Activated CD8-positive, alpha-beta memory T cell treated with anti-CD3 and anti-CD28 coated beads, Interleukin-2, amount 50 U/mL, for 4 hours (primary cell): Measurements from ENCODE around the gene CD44.

Experiments
- DNase-seq: peaks from one replicate; pipeline ENCODE4 v3.0.0-alpha.2; 2020

Gene CD44

DNA sequence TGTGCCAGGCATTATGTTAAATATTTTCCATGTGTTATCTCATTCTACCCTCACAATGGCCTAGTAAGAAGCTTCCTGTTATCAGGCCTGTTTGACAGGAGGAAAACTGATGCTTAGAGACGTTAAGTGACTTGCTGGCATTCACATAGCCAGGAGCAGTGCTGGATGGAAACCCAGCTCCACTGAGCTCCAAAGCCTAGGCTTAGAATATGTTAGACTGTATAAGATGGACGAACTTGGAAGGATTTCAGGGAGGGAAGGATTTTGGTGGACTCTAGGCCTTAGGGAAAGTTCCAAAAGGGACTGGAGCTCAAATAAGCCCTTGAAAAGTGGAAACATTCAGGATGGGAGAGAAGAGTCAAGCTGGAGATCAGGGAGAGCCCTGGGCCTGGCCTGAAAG, 2.1 kb downstream of the CD44 start:
- DNase-seq, result no peak

DNA sequence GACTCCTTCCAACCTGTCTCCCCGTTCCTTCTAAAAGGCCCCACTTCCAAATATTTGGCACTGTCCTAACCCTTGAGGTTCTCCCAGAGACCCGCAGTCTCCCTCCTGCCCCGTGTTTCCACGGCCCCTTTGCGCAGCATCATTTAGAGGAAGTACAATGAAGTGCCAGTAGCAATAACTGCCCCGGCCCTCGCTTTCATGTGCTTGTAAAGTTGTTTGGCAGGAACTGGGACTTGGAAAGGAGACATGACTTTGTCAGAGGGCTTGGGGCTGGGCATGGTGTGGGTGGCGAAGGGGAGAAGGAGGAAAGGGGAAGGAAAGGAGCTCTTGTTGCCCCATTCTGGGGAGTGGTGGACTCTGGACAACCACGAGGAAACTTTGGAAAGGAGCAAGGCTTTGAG, 2.6 kb downstream of the CD44 start:
- DNase-seq, result no peak

DNA sequence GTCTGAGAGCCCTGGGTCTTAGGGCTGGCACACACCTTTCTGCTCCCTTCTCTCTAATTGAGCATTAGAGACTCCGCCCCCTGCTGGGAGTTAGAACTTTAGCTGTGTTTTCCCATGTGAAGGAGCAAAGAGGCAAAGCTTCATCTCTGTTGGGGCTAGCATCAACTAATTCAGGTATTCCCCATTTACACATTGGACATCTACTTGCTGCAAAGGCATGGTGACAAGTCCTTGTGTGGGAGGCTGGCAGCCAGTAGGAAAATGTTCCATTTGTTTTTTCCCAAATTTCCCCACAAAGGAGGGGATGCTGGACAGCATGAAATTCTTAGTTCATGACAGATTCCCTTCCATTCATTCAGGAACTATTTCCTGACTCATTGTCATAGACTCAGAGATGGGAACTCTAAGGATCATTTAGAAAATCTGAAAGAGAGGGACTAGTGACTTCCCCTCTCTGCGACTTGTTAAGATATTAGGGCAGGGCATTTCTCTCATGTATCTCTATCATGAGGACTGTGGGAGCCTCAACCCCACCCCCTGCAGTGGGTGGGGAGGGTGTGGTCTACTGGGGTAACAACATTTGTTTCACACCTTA, 3.6 kb downstream of the CD44 start:
- peak; percentile 68 for DNase-seq

DNA sequence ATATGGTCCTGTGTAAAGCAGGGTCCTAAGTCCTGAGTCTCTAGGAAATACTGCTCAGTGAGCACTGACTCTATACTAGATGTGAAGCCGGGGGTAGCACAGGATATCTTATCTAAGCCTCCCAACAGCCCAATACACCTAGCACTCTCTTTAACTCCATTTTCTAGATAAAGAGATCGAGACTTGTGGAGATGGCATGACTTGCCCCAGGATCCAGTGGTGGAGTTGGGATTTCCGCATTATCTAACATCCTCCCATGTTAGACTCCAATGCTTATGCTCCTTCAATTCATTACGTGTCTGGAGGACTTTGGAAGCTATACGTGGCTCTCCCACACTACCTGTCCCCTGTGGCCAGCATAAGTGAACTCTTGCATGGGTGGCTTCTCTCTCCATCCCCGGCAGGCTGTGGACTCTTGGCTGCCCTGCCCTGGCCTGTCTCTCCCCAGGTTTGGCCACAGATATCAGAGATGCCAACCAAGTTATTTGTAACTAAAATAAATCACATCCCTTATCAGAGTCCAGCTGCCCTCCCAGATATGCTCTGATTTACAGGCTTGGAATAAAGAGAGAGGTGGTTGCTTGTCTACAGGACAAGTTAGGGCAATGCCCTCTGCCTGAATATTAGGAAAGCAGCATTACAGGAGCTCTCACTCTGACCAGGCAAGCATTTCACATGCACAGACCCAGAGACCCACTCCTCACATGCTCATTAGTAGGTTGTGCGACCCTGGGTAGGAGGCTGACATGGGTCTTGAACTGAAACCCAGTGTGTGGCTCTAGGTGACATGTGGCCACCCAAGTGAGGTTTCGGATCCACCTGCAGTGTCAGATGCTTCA, 4.5 kb downstream of the CD44 start:
- DNase-seq, result no peak

DNA sequence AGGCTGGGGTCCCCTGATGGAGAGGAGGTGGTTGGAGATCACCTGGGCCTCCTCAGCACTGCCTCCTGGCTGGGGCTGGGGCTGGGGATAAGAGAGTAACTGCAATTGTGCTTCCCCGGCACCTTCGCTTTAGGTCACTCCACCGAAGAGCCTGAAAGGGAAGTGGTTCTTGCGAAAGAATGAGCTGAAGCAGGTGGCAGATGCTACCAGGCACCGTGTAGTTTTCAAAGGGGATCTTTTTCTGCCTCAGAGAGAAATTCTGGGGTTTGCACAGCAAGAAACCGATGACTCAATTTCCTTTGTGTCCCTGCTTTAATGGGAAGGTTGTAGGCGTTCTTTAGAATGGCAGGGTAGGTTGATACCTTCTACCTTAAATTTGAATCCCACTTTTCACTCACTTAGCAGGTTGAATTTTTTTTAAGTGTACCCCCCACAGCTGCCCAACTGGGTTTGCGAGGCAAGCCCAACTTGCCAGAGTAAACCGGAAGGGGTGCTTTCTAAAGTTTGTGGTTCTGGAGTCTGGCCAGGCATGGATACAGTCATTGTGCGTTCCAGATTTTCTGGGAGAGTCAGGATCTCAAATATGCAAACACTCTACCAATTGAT, 5.3 kb downstream of the CD44 start:
- peak; percentile 55 for DNase-seq

DNA sequence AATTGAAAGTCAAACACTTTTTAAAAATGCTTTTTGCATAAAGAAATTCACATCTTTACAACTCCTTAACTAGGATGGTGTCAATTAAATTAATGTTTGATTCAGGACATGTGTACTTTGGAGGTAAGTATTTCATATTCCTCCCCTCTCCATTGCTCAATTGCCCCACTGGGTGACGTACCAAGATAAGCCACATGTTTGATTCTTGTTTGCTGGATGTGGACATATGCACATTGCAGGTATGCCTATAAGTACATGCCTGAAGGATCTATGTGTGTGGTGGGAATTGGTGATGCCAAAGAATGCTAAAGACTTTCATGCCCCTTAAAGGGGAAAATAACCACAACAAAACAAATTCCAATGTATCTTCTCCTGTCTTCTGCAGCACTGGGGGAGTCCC, 5.8 kb downstream of the CD44 start:
- DNase-seq, result no peak

DNA sequence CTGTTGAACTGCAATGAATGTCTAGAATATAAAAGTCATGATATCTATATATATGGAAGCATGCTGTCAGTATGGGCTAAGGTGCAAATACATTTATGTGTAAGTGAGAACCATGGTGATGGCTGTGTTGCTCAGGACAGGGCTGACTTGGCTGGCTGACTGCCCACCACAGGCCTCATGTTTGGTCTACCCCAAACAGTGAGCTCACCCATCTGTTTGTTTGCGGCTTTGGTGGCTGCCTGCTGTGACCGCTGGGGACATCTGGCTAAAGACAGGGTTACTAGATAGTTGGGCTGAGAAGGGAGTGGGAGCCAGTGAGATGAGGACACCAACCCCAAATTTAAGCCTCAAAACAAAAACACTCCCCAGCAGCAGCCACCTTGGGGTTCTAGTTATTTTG, 6.3 kb downstream of the CD44 start:
- DNase-seq, result no peak

DNA sequence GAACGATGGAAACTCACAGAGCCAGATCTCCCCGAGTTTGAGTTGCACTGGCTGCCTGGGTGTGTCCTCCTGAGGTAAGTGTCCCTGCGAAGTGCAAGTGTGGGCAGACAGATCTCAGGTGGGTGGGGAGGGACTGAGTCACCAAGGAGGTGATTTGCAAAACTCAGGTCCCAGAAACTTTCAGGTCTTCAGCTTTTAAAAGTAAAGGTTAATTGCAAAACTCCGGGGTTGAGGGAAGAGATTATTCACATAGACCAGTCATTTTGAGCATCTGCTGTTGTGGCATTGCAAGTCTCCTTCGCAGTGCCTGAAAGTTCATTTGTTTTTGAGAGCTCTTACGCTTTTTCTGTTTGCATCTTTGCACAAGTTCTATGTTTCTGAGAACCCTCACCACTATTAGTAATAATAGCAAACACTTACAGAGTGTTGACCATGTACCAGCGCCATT, 7.1 kb downstream of the CD44 start:
- peak; percentile 81 for DNase-seq

DNA sequence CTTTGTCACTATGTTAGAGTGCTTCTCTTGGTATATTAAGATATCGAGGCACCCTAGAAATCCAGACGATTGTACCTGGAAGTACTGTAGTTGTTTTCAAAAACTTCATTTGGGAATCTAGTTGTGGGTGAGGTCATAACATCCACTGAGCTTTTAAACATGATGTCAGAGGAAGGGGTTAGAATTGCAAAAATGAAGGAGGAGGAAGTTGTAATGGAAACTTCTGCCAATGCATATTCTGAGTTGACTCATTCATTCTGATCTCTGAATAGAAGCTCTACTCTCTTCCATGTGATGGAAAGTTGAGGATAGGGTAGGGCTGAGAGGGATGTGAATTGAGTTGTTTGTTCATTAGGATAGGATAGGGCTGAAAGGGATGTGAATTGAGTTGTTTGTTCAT, 7.7 kb downstream of the CD44 start:
- no peak for DNase-seq

DNA sequence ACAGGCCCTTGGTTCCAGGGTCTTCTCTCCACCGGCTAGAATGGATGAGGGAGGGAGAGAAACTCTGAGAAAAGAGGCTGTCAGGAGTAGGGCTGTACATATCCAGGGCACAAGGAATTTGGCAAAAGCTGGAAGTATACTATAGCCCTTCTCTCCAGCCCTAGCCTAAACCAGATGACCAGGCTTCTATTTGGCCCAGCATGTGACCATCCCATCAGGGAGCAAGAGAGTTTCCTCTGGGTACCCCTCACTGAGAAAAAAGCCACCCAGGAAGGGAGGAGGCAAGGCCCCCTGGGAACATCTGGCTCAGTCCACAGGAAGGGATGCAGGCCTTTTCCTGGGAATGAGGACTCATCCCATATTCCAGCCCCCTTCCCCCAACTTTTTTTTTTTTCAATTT, 8.3 kb downstream of the CD44 start:
- no peak for DNase-seq

DNA sequence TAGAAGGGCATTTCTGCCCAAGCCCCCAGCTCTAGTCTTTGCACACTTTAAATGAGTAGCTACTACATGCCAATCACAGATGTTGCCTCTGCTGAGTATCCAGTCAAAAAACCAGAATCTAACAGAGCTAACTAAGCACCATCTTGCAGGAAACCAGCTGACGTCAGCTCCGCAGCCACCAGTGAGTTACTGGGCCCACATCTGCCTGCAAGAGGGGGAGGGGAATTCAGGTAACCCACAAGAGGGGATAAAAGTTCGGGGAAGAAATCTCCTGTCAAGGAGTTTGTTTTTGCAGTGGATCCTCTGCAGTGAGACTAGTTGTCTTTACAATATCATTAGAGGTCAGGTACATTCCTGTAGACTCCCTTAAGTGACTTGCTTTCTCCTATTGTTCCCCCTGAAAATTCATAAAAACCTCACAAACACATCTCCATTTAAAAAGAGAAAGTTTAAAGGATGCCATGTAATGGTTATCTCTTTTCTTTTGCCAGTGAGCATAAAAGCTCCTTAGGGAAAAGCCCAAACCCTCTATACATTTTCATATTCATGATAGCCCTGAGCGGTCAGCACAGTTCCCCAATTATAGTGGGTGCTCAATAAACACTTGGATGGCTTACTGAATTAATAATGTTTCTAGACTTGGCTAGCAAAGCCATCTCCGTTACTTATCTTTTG, 9.3 kb downstream of the CD44 start:
- DNase-seq, result peak; percentile 47

DNA sequence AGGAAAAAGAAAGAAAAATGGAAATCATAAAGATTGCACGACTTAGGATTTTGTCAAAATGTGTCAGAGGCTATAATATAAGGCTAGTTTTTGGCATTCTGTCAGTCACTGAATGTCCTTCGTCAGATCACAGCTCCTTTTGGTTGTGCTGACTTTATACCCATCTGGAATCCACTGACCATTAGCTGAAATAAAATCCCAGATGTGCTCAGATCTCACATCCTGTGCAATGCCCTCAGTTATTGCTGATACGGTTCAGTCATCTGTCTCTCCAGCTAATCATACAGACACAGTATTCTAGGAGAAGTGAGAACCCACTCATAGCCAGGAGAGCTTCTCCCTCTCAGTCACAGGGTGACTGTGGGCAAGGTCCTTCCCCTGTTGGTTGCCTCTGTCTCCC, 11.5 kb downstream of the CD44 start:
- DNase-seq, result no peak

DNA sequence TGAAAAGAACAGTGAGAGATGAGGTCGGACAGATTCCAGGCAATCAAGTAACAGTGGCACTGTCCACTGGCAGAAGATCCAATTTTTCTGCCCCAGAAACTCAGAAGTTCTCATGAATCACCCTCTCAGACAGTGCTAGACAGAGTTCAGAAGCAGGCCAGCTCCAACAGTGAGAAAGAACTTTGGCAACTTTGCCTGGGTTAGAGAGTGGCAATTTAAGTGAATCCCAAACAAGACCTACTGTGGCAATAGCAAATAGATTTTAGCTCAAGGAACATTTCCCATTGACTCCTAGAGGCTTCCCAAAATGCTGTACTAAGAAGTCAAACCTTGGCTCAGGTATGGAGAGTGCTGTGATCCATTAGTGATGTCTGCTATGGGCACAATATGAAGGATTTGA, 12.3 kb downstream of the CD44 start:
- no peak for DNase-seq

DNA sequence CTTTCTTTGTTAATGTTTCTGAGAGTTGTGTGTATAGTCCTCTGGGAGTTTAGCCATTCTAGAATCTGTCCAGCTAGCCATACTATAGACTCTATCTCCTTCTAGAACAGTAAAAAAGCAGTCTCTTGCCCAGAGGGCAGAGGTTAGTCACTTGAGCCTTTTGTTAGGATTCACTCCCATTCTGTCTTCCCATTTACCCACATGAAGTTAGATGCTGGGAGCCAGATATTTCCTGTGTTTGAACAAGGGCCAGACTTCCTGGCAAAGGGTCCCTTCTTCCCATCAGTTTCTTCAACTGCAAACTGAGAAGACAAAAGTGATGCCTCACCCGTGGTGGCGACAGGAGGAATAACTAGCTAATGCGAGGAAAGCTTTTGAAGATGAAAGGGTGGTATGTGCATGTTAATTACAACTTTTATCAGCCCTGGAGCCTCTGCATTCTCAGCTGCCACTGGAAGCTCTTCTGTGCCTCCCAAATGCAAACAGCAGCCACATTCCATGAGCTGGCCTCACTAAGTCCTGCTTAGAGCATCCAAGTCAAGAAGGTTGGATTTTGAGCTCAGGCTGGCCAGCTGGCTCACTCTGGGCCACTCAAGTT, 12.8 kb downstream of the CD44 start:
- DNase-seq, result no peak

DNA sequence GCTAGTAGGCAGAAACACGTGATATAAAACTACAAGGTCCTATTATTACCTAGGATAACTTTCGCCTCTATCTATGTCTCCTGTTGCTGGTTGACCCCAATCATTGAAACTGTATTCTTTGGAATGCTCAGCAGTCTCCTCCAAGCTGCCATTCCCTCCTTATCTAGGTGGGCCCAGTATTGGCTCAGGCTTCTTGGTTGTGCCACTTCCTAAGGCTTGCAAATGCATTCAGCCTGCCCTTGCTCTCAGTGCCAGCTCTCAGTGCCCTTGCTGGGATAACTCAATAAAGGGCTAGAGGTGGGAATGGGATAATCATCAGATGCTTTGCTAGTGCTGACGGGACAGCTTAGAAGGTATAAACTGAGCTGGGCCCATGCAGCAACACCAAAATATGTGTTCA, 13.6 kb downstream of the CD44 start:
- no peak for DNase-seq

DNA sequence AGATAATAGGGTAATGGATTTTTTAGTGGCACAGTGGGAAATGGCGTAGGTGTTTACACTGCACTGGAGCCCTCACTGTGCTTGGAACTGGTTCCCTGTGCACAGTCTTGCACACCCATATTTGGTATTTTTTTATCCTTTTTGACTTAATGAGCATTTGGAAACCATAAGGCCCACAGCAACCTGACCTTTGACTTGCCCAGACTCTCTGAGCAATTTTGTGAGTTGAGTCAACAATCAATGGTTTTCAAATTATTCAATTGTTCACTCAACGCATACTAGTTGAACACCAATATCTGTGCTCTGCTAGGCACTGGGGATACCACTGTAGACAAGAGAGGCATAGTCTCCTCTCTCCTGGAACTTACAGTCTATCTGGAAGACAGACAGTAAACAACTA, 14.3 kb downstream of the CD44 start:
- DNase-seq, result no peak

DNA sequence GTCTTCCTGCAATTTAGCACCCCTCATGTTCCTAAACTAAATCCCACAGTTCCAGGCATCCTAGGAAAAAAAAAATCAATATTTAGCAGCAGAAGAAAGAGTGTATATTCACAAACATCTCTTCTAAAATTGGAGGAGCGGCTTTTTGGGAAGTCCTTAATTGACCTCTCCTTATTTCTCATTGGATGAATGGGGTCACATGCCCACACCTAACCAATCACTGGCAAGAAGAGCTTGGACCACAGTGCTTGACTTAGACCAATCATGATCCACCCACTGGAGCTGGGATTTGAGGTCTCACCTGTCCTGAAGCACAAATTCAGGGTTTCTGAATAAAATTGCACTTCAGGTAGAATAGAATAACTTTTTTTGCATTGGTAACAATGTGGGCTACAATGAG, 16.0 kb downstream of the CD44 start:
- no peak for DNase-seq

DNA sequence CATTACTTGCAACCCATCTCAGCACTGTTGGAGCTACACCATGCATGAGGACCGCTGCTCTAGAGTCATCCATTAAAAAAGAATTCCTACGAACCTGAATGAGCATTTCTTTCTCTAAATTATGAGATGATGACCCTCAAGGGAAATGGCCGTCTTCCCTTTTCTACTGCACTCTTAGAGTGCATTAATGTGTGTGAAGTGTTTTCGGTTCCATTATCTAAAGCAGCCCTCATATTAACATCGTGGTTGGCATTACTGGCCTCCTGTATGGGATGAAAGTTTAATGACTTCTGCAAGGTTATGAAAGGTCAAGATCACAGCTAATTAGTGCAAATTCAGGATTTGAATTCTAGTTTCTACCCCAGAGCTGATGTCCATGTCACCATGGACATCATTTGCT, 16.7 kb downstream of the CD44 start:
- no peak for DNase-seq

DNA sequence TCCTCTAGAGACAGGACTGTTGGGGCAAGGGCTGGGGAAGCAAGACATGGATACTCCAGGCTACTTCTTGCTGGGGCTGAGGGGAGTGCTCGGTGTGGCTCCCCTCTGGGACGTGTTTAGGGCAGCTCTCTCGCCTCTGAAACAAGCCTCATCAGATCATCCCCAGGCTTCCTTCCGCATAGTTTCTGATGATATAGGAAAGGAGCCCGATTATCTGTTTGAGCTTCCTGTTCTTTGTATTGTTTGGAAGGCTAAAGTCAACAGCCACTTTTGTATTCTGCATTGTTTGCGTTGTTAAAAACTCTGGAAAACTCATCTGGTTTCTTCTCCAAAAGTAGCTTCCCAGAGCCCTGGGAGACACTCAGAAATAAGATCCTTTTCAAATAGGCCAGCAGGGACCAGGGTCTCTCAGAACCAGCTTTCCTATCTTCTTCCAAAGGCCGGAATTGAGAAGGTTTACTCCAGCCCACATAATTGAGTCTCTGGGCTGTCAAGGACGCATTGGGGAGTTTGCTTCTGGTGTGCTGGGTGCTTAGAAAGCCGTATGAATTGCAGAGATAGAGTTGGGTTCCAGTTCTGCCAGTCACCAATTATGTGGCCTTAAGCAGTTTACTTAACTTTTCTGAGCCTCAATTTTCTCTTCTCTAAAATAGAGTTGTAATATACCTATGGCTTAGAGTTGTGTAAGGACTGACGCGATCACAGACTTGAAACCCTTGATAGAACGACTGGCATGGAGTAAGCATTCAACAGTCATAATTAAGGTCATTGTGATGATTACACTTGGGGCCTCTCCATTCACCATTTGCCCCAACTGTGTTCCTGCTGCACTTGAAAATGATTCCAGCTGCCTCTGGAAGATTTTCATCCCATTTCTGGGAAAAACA, 19.1 kb downstream of the CD44 start:
- DNase-seq, result no peak

DNA sequence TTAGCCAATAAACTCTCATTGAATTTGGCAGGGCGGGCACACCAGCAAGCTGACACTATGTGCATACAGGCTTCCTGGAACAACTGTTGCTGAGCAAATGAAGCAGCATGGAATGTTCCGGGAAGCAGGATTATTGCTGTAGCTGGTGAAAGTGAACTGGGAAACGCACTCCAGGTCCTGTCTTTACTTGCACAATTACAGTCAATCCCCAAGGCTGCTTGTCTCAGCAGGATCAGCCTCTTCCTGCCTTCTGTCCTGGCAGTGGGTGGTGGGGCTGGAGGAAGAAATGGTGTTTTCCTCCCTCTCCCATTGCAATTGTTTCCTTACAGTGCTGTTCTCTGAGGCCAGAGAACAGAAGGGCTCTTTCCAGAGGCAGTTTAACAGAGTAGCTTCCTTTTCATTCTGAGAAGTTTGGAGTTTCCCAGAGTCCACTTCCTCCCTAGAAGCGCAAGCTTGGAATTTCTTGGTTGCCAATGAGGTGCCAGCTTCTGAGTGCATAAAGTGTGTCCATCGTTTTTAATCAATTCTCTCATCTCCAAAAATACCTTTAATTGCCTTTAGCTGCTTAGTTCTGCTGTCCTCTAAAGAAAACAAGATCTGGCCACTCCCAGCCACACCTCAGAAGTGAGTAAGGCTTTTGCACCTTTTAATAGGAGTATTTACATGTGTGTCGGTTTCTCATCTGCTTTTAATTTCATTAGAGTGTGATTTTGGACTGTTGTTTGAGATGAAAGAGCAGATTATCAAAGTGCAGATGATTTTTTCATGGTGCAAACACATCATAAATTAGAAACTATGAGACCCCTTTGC, 19.9 kb downstream of the CD44 start:
- no peak for DNase-seq

DNA sequence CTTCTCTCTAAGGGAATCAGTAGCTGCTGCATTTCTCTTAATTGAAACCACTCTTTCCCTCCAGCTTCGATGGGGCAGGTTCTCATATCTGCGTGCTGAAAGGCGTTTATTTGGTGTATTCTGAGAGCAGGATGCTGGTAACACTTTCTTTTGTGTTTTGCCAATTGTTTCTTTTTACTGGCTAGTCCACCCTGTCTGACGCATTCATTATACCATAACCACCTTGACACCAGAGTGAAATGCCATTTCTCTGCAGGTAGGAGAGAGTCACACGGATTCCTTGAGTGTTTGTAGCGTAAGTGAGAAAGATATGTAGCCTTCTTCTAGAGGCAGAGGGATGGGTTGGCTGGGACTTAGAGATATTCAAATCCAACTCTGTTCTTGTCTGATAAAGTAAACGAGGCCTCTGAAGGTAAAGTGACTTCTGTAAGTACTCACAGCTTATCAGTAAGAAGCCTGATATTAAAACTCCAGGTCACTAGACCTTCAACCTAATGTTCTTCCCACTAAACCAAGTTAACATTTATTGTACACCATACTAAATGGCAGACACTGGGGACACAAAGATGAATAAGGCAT, 21.4 kb downstream of the CD44 start:
- DNase-seq, result no peak
